ENCODE data around the gene TAF12. TPM values are rescaled to one million over a fixed set of nuclear protein-coding genes. Genes with fewer than 3 reads are reported as not detected.
A peak's percentile ranks its signal among the peaks of the same experiment; 100 is the strongest.
"Not testable (repeated sequence)": the region's sequence is repeated elsewhere in the genome, so short reads cannot be mapped to it uniquely, and the experiment has no call there.

The TAF12 gene
- polyA plus RNA-seq, 1 donor (not counting 4 experiments of a cell fraction or from before 2014, with no cell fraction given), result 56.9 TPM

- Histone ChIP-seq H3K27me3 (ENCODE audit: control insufficient read depth, extremely low read depth, insufficient read depth, low read length) (no peaks in the 10 kb centered on the region), H3K79me2 (ENCODE audit: control insufficient read depth, insufficient read depth, low read length) (no peaks in the 10 kb centered on the region), H3K4me1 (ENCODE audit: control insufficient read depth, extremely low read depth, insufficient read depth, low read length) (peaks cover 11% of the 10 kb centered on the region), H3K9me3 (ENCODE audit: control insufficient read depth, low read depth, low read length) (no peaks in the 10 kb centered on the region), H3K9me1 (ENCODE audit: control insufficient read depth, extremely low read depth, insufficient read depth, low read length) (no peaks in the 10 kb centered on the region), H3K9ac (ENCODE audit: control insufficient read depth, extremely low read depth, insufficient read depth, low read length) (peak overlapping the region; percentile 92), H3K4me2 (ENCODE audit: control insufficient read depth, extremely low read depth, insufficient read depth, low read depth, low read length) (peak overlapping the region; percentile 94), H4K20me1 (ENCODE audit: control insufficient read depth, extremely low read depth, insufficient read depth, low read length) (no peaks in the 10 kb centered on the region), H3K36me3 (ENCODE audit: control insufficient read depth in 2 of 2, extremely low read depth in 1 of 2, insufficient read depth in 2 of 2, low read length in 2 of 2) (no peaks in the 10 kb centered on the region), H2AFZ (ENCODE audit: control insufficient read depth, low read length) (peak overlapping the region; percentile 72), H3K27ac (ENCODE audit: control insufficient read depth, insufficient read depth, low read length) (peak overlapping the region; percentile 100), H3K4me3 (ENCODE audit: control insufficient read depth in 2 of 3, extremely low read depth in 1 of 3, insufficient read depth in 2 of 3, low read depth in 1 of 3, low read length in 3 of 3) (peak overlapping the region; percentile 34 to 69 (median 52))
- peak; percentile 65 for FAIRE-seq
- dilution Hi-C loops (cut with MboI; ENCODE audit: extremely low pct_ligation_motif_present, low sequenced_read_pairs), result no loop called here
- no peak for TF ChIP-seq EZH2 (IDR thresholded peaks at IDR 0.05; ENCODE audit: low read length)
- TF ChIP-seq CTCF (optimal IDR thresholded peaks at IDR 0.05 in 1 of 3, IDR thresholded peaks at IDR 0.05 in 1 of 3, conservative IDR thresholded peaks at IDR 0.05 in 1 of 3; ENCODE audit: extremely low read depth in 1 of 3, insufficient read depth in 2 of 3, low read length in 3 of 3), result no peak
- DNase-seq (ENCODE audit: low read depth, low spot score), result no peak
Measured at GRCh38 chr1:28648008-28648473, 5.2 kb upstream of the TAF12 start.

- dilution Hi-C loops (cut with MboI; ENCODE audit: extremely low pct_ligation_motif_present, low sequenced_read_pairs), result no loop called here
- Histone ChIP-seq H3K27me3 (ENCODE audit: control insufficient read depth, extremely low read depth, insufficient read depth, low read length) (no peaks in the 10 kb centered on the region), H3K27ac (ENCODE audit: control insufficient read depth, insufficient read depth, low read length) (no peak overlapping the region), H3K4me3 (ENCODE audit: control insufficient read depth in 2 of 3, extremely low read depth in 1 of 3, insufficient read depth in 2 of 3, low read depth in 1 of 3, low read length in 3 of 3) (no peak overlapping the region), H4K20me1 (ENCODE audit: control insufficient read depth, extremely low read depth, insufficient read depth, low read length) (no peaks in the 10 kb centered on the region), H3K9ac (ENCODE audit: control insufficient read depth, extremely low read depth, insufficient read depth, low read length) (no peak overlapping the region), H2AFZ (ENCODE audit: control insufficient read depth, low read length) (no peak overlapping the region), H3K9me3 (ENCODE audit: control insufficient read depth, low read depth, low read length) (no peaks in the 10 kb centered on the region), H3K36me3 (ENCODE audit: control insufficient read depth in 2 of 2, extremely low read depth in 1 of 2, insufficient read depth in 2 of 2, low read length in 2 of 2) (no peaks in the 10 kb centered on the region), H3K4me2 (ENCODE audit: control insufficient read depth, extremely low read depth, insufficient read depth, low read depth, low read length) (no peak overlapping the region), H3K9me1 (ENCODE audit: control insufficient read depth, extremely low read depth, insufficient read depth, low read length) (no peaks in the 10 kb centered on the region), H3K4me1 (ENCODE audit: control insufficient read depth, extremely low read depth, insufficient read depth, low read length) (peaks cover 20% of the 10 kb centered on the region), H3K79me2 (ENCODE audit: control insufficient read depth, insufficient read depth, low read length) (peaks cover 12% of the 10 kb centered on the region)
- DNase-seq (ENCODE audit: low read depth, low spot score), result no peak
- TF ChIP-seq CTCF (optimal IDR thresholded peaks at IDR 0.05 in 1 of 3, IDR thresholded peaks at IDR 0.05 in 1 of 3, conservative IDR thresholded peaks at IDR 0.05 in 1 of 3; ENCODE audit: extremely low read depth in 1 of 3, insufficient read depth in 2 of 3, low read length in 3 of 3), result no peak
- no peak for TF ChIP-seq EZH2 (IDR thresholded peaks at IDR 0.05; ENCODE audit: low read length)
- FAIRE-seq, result no peak
Measured at GRCh38 chr1:28646040-28646439, 3.2 kb upstream of the TAF12 start.

- H3K4me2 ChIP-seq (ENCODE audit: control insufficient read depth, extremely low read depth, insufficient read depth, low read depth, low read length); DNase-seq (ENCODE audit: low read depth, low spot score); H3K9ac ChIP-seq (ENCODE audit: control insufficient read depth, extremely low read depth, insufficient read depth, low read length); H4K20me1 ChIP-seq (ENCODE audit: control insufficient read depth, extremely low read depth, insufficient read depth, low read length); H3K4me3 ChIP-seq (ENCODE audit: control insufficient read depth in 2 of 3, extremely low read depth in 1 of 3, insufficient read depth in 2 of 3, low read depth in 1 of 3, low read length in 3 of 3); H2AFZ ChIP-seq (ENCODE audit: control insufficient read depth, low read length); dilution Hi-C loops (cut with MboI; ENCODE audit: extremely low pct_ligation_motif_present, low sequenced_read_pairs); H3K9me1 ChIP-seq (ENCODE audit: control insufficient read depth, extremely low read depth, insufficient read depth, low read length); H3K27me3 ChIP-seq (ENCODE audit: control insufficient read depth, extremely low read depth, insufficient read depth, low read length); H3K27ac ChIP-seq (ENCODE audit: control insufficient read depth, insufficient read depth, low read length); H3K9me3 ChIP-seq (ENCODE audit: control insufficient read depth, low read depth, low read length); H3K36me3 ChIP-seq (ENCODE audit: control insufficient read depth in 2 of 2, extremely low read depth in 1 of 2, insufficient read depth in 2 of 2, low read length in 2 of 2); FAIRE-seq: not testable (repeated sequence)
- peaks cover 15% of the 10 kb centered on the region for H3K79me2 ChIP-seq (ENCODE audit: control insufficient read depth, insufficient read depth, low read length)
- H3K4me1 ChIP-seq (ENCODE audit: control insufficient read depth, extremely low read depth, insufficient read depth, low read length), result peaks cover 23% of the 10 kb centered on the region
Measured at GRCh38 chr1:28645406-28645805, 2.5 kb upstream of the TAF12 start.

Measured in keratinocyte (primary cell).